Measurements from ENCODE around the gene PLXNA4. TPM values are rescaled to one million over a fixed set of nuclear protein-coding genes. Genes with fewer than 3 reads are reported as not detected.

Gene PLXNA4
- total and polyA plus RNA-seq, 10 donors = 0.15 to 14.7 (median 8.7) TPM

GRCh38 chr7:132590162-132590561 is 13.9 kb upstream of the PLXNA4 start:
- H3K4me3 ChIP-seq = no peak overlapping the region
- TF ChIP-seq CTCF (IDR thresholded peaks at IDR 0.05 in 8 of 11, conservative IDR thresholded peaks at IDR 0.05 in 3 of 11) (no peak), POLR2A (IDR thresholded peaks at IDR 0.05) (no peak), POLR2AphosphoS5 (IDR thresholded peaks at IDR 0.05) (no peak)
- no peak overlapping the region for H3K27ac ChIP-seq
- 76 to 85% (median 79%) methylated on average over 4 of the region's 4 CpGs for WGBS, 5 donors
- no peaks in the 10 kb centered on the region for H3K4me1 ChIP-seq
- no peak for DNase-seq
- H3K27me3 ChIP-seq (replicated peaks in 1 of 7) = peaks cover 0 to 14% (median 0%) of the 10 kb centered on the region in 7 donors
- H3K36me3 ChIP-seq = no peaks in the 10 kb centered on the region
- intact Hi-C loops (cut with DNase I; ENCODE audit: low total_unique reads) = no loop called here
- H3K9me3 ChIP-seq = no peaks in the 10 kb centered on the region

- no peak for TF ChIP-seq CTCF (IDR thresholded peaks at IDR 0.05 in 8 of 11, conservative IDR thresholded peaks at IDR 0.05 in 3 of 11)
- TF ChIP-seq POLR2AphosphoS5 (IDR thresholded peaks at IDR 0.05) = no peak
- TF ChIP-seq POLR2A (IDR thresholded peaks at IDR 0.05) = no peak
- Histone ChIP-seq H3K4me1 (no peaks in the 10 kb centered on the region), H3K27ac (no peak overlapping the region), H3K27me3 (replicated peaks in 1 of 7) (peaks cover 0 to 5% (median 0%) of the 10 kb centered on the region in 7 donors), H3K4me3 (no peak overlapping the region), H3K36me3 (no peaks in the 10 kb centered on the region), H3K9me3 (no peaks in the 10 kb centered on the region)
- no peak for DNase-seq
- intact Hi-C loops (cut with DNase I; ENCODE audit: low total_unique reads) = loop anchor here (10.0 kb wide), 1 partner anchor 644 kb away; no protein-coding TSS in a partner anchor
Measured at GRCh38 chr7:132588596-132588995, 12.3 kb upstream of the PLXNA4 start.

GRCh38 chr7:132584796-132585494 is 8.7 kb upstream of the PLXNA4 start:
- Histone ChIP-seq H3K36me3 (no peaks in the 10 kb centered on the region), H3K4me3 (no peak overlapping the region), H3K4me1 (no peaks in the 10 kb centered on the region), H3K27me3 (replicated peaks in 1 of 7) (peaks cover 0 to 27% (median 0%) of the 10 kb centered on the region in 7 donors), H3K9me3 (no peaks in the 10 kb centered on the region), H3K27ac (no peak overlapping the region)
- intact Hi-C loops (cut with DNase I; ENCODE audit: low total_unique reads) = loop anchor here (5.0 to 10.0 kb wide), 2 partner anchors 268 to 640 kb away; no protein-coding TSS in a partner anchor
- WGBS, 5 donors = 51 to 66% (median 65%) methylated on average over 7 of the region's 7 CpGs
- TF ChIP-seq CTCF (IDR thresholded peaks at IDR 0.05 in 8 of 11, conservative IDR thresholded peaks at IDR 0.05 in 3 of 11) (no peak), POLR2AphosphoS5 (IDR thresholded peaks at IDR 0.05) (no peak), POLR2A (IDR thresholded peaks at IDR 0.05) (no peak)
- no peak for DNase-seq

GRCh38 chr7:132581431-132581830 is 5.2 kb upstream of the PLXNA4 start:
- 88 to 96% (median 92%) methylated on average over 4 of the region's 4 CpGs for WGBS, 5 donors
- intact Hi-C loops (cut with DNase I; ENCODE audit: low total_unique reads) = loop anchor here (5.0 to 10.0 kb wide), 2 partner anchors 264 to 637 kb away; no protein-coding TSS in a partner anchor
- Histone ChIP-seq H3K36me3 (no peaks in the 10 kb centered on the region), H3K27ac (no peak overlapping the region), H3K27me3 (replicated peaks in 1 of 7) (peaks cover 0 to 52% (median 15%) of the 10 kb centered on the region in 7 donors), H3K4me3 (no peak overlapping the region), H3K4me1 (peaks cover 1 to 12% (median 9%) of the 10 kb centered on the region in 6 donors), H3K9me3 (no peaks in the 10 kb centered on the region)
- TF ChIP-seq POLR2A (IDR thresholded peaks at IDR 0.05) (no peak), POLR2AphosphoS5 (IDR thresholded peaks at IDR 0.05) (no peak), CTCF (IDR thresholded peaks at IDR 0.05 in 8 of 11, conservative IDR thresholded peaks at IDR 0.05 in 3 of 11) (no peak)
- no peak for DNase-seq
